Upper lobe of left lung (tissue), 6 donors: ENCODE data around the gene NFIX. TPM values are rescaled to one million over a fixed set of nuclear protein-coding genes. Genes with fewer than 3 reads are reported as not detected.

Experiments
- ATAC-seq, 2 donors: fragments of 200-7000 bp; cut with Tn5 transposase; one replicate each; pipeline ENCODE4 v1.9.1; 2022; ENCODE audit warnings: mild to moderate bottlenecking in 2 of 2, moderate library complexity in 2 of 2; ENCODE audit not compliant: low FRiP score in 2 of 2
- DNase-seq, 2 donors: peaks; one replicate each; pipeline ENCODE4 v3.0.0-alpha.2; 2019 to 2020
- H3K27ac ChIP-seq, 4 donors: fragments of 200-600 bp; sonication (generic); one replicate each; pipeline ENCODE4 v1.5.1; 2016 to 2019
- H3K27me3 ChIP-seq, 4 donors: fragments of 200-600 bp; sonication (generic); one replicate each; pipeline ENCODE4 v1.5.1; 2017 to 2019
- H3K36me3 ChIP-seq, 4 donors: fragments of 200-600 bp; sonication (generic); one replicate each; pipeline ENCODE4 v1.5.1; 2016 to 2019
- H3K4me1 ChIP-seq, 4 donors: fragments of 200-600 bp; sonication (generic); one replicate each; pipeline ENCODE4 v1.5.1; 2018 to 2019
- H3K4me3 ChIP-seq, 4 donors: fragments of 200-600 bp; sonication (generic); one replicate each; pipeline ENCODE4 v1.5.1; 2017 to 2019; ENCODE audit warnings: mild to moderate bottlenecking in 2 of 4, moderate library complexity in 1 of 4
- H3K9me3 ChIP-seq, 4 donors: fragments of 200-600 bp; sonication (generic); one replicate each; pipeline ENCODE4 v1.5.1; 2018 to 2019
- CTCF ChIP-seq, 6 experiments: fragments of 450-650 bp in 4 of 6; fragments of 200-600 bp in 2 of 6; sonication (generic) in 2 of 6; IDR thresholded peaks; one replicate each; pipeline ENCODE4 v1.5.1; 2016 to 2019; ENCODE audit warnings: antibody characterized with exemption in 6 of 6
- EP300 ChIP-seq, 4 donors: sonication (generic); formaldehyde crosslinking; IDR thresholded peaks; one replicate each; pipeline ENCODE4 v1.5.1; 2017; ENCODE audit warnings: antibody characterized with exemption in 4 of 4, control low read depth in 2 of 4
- POLR2A ChIP-seq, 4 donors: fragments of 450-650 bp; IDR thresholded peaks; one replicate each; pipeline ENCODE4 v1.5.1; 2016 to 2017; ENCODE audit warnings: antibody characterized with exemption in 4 of 4, mild to moderate bottlenecking in 2 of 4
- POLR2AphosphoS5 ChIP-seq, 2 donors: sonication (generic); formaldehyde crosslinking; IDR thresholded peaks; one replicate each; pipeline ENCODE4 v1.5.1; 2017; ENCODE audit warnings: antibody characterized with exemption in 2 of 2
- WGBS, 2 donors: methylation state at CpG; one replicate each; pipeline ENCODE4 v1.1.5; 2017 to 2018; 5-methylcytosine and 5-hydroxymethylcytosine counted together
- total RNA-seq, 6 donors: library from RNA; depleted of rRNA in 4 of 6; stranded (reverse); fragments of >200 nt in 4 of 6; gene quantifications; one replicate each; pipeline versions ENCODE4 v1.1.0 to v1.2.1, GENCODE V29; 2016 to 2021
- donor health status: DM: no; HTN: no; CAD: no; lungs with moderate emphysema.
- donor health status: DM: no; HTN: yes; CAD: no; lungs with severe emphysema.

NFIX gene
- total RNA-seq, 6 donors from 2014 or later = 64.0 to 188 (median 107) TPM

GRCh38 chr19:13056052-13056660 is 60.9 kb downstream of the NFIX start:
- H3K4me3 ChIP-seq = peak overlapping the region in 1 of 4 donors; percentile 11

GRCh38 chr19:13057147-13057572 is 61.9 kb downstream of the NFIX start:
- ATAC-seq = no peak
- WGBS, 2 donors = 34 to 38% methylated on average over 12 to 15 of the region's 15 CpGs
- no peak for TF ChIP-seq POLR2A (IDR thresholded peaks at IDR 0.05)
- no peak for TF ChIP-seq CTCF (IDR thresholded peaks at IDR 0.05)
- no peak for TF ChIP-seq POLR2AphosphoS5 (IDR thresholded peaks at IDR 0.05)
- no peak for TF ChIP-seq EP300 (IDR thresholded peaks at IDR 0.05)
- H3K36me3 ChIP-seq = no peaks in the 10 kb centered on the region
- peak overlapping the region; percentile 86 to 97 (median 96) for H3K27ac ChIP-seq
- no peak overlapping the region for H3K4me3 ChIP-seq
- H3K9me3 ChIP-seq = no peaks in the 10 kb centered on the region
- no peaks in the 10 kb centered on the region for H3K27me3 ChIP-seq
- peaks cover 96 to 100% (median 98%) of the 10 kb centered on the region in 4 donors for H3K4me1 ChIP-seq
- DNase-seq = peak in 1 of 2 donors; percentile 63

More at GRCh38 chr19:13056052-13056660, 60.9 kb downstream of the NFIX start:
- Histone ChIP-seq H3K4me1 (peaks cover 97 to 100% (median 99%) of the 10 kb centered on the region in 4 donors), H3K27ac (peak overlapping the region; percentile 86 to 97 (median 96)), H3K27me3 (no peaks in the 10 kb centered on the region), H3K9me3 (no peaks in the 10 kb centered on the region), H3K36me3 (no peaks in the 10 kb centered on the region)
- peak; percentile 70 to 92 for DNase-seq
- TF ChIP-seq POLR2A (IDR thresholded peaks at IDR 0.05) = peak in 1 of 4 donors; percentile 45
- TF ChIP-seq EP300 (IDR thresholded peaks at IDR 0.05) = peak in 1 of 4 donors; percentile 34
- peak; percentile 31 to 67 for TF ChIP-seq POLR2AphosphoS5 (IDR thresholded peaks at IDR 0.05)
- no peak for TF ChIP-seq CTCF (IDR thresholded peaks at IDR 0.05)
- ATAC-seq = peak; percentile 47 to 79
- WGBS, 2 donors = 26 to 29% methylated on average over 12 to 16 of the region's 17 CpGs

- Histone ChIP-seq H3K4me3 (no peak overlapping the region), H3K36me3 (no peaks in the 10 kb centered on the region), H3K27me3 (no peaks in the 10 kb centered on the region), H3K27ac (peak overlapping the region; percentile 86 to 97 (median 96)), H3K4me1 (peaks cover 92 to 100% (median 95%) of the 10 kb centered on the region in 4 donors), H3K9me3 (no peaks in the 10 kb centered on the region)
- no peak for ATAC-seq
- 47 to 50% methylated on average over 2 of the region's 2 CpGs for WGBS, 2 donors
- no peak for TF ChIP-seq POLR2AphosphoS5 (IDR thresholded peaks at IDR 0.05)
- no peak for TF ChIP-seq EP300 (IDR thresholded peaks at IDR 0.05)
- TF ChIP-seq CTCF (IDR thresholded peaks at IDR 0.05) = no peak
- no peak for TF ChIP-seq POLR2A (IDR thresholded peaks at IDR 0.05)
- DNase-seq = no peak
Observed at GRCh38 chr19:13057744-13058143, 62.5 kb downstream of the NFIX start.

GRCh38 chr19:13058951-13059660 is 63.8 kb downstream of the NFIX start:
- Histone ChIP-seq H3K9me3 (no peaks in the 10 kb centered on the region), H3K4me3 (no peak overlapping the region), H3K36me3 (no peaks in the 10 kb centered on the region), H3K4me1 (peaks cover 78 to 91% (median 85%) of the 10 kb centered on the region in 4 donors), H3K27me3 (no peaks in the 10 kb centered on the region), H3K27ac (peak overlapping the region; percentile 38 to 97 (median 96))
- 70 to 75% methylated on average over 12 of the region's 12 CpGs for WGBS, 2 donors
- no peak for DNase-seq
- TF ChIP-seq CTCF (IDR thresholded peaks at IDR 0.05) = peak in 1 of 6 experiments; percentile 6
- no peak for TF ChIP-seq EP300 (IDR thresholded peaks at IDR 0.05)
- ATAC-seq = no peak
